MCF 10A (cell line): Measurements from ENCODE around the gene NCAM1. TPM values are rescaled to one million over a fixed set of nuclear protein-coding genes. Genes with fewer than 3 reads are reported as not detected.
A peak's percentile ranks its signal among the peaks of the same experiment; 100 is the strongest.

ENCODE experiments used
- BruUV-seq: library from RNA; stranded (reverse); fragments of 400-500 nt; replicated peaks from 2 replicates; lab custom pipeline; 2021; lab: Mats Ljungman, UMichigan
- CTCF ChIA-PET: fragments of 300-600 bp; sonication (Branson Sonifier 250); formaldehyde crosslinking; extraction: SDS; loops from one replicate; lab custom pipeline; 2021; ENCODE audit warnings: antibody characterized with exemption, inconsistent platforms; lab: Yijun Ruan, JAX
- POLR2A ChIA-PET: fragments of 300-600, 350-650 bp; sonication (Branson Sonifier 250); formaldehyde crosslinking; extraction: SDS; loops from one replicate; lab custom pipeline; 2020; ENCODE audit warnings: antibody characterized with exemption, inconsistent platforms; lab: Yijun Ruan, JAX
- DNase-seq: peaks from one replicate; pipeline ENCODE4 v3.0.0-alpha.2; 2018; ENCODE audit not compliant: unreplicated experiment
- H3K27ac Mint-ChIP-seq: one replicate; pipeline ENCODE4 v1.8.0; 2022; ENCODE audit warnings: mild to moderate bottlenecking, low read depth, mixed read lengths; ENCODE audit not compliant: unreplicated experiment
- H3K27me3 Mint-ChIP-seq: one replicate; pipeline ENCODE4 v1.8.0; 2022; ENCODE audit warnings: mixed read lengths; ENCODE audit not compliant: insufficient read depth, unreplicated experiment
- H3K36me3 Mint-ChIP-seq: one replicate; pipeline ENCODE4 v1.8.0; 2022; ENCODE audit warnings: mild to moderate bottlenecking, moderate library complexity, mixed read lengths; ENCODE audit not compliant: insufficient read depth, unreplicated experiment
- H3K4me1 Mint-ChIP-seq: one replicate; pipeline ENCODE4 v1.8.0; 2022; ENCODE audit warnings: mixed read lengths; ENCODE audit not compliant: insufficient read depth, unreplicated experiment
- H3K4me3 Mint-ChIP-seq: one replicate; pipeline ENCODE4 v1.8.0; 2022; ENCODE audit warnings: mild to moderate bottlenecking, moderate library complexity, mixed read lengths; ENCODE audit not compliant: unreplicated experiment
- H3K9me3 Mint-ChIP-seq: one replicate; pipeline ENCODE4 v1.8.0; 2022; ENCODE audit warnings: mixed read lengths; ENCODE audit not compliant: unreplicated experiment
- intact Hi-C: fragments of 100-400 bp; cut with micrococcal nuclease; formaldehyde crosslinking; loops from 2 replicates; pipeline ENCODE4 v1.14.1; 2022
- total RNA-seq: library from RNA; stranded (reverse); gene quantifications from 2 replicates; pipeline ENCODE4 v1.2.3, GENCODE V29; 2022
- TF ChIP-seq, protein P1 (sequence below): fragments of 200-600 bp; IDR thresholded peaks from one replicate; pipeline ENCODE4 v1.8.0; 2022; ENCODE audit warnings: antibody characterized with exemption, mild to moderate bottlenecking; ENCODE audit not compliant: unreplicated experiment

Gene NCAM1
- total RNA-seq, 1 experiment from 2014 or later, result 0.19 TPM

DNA sequence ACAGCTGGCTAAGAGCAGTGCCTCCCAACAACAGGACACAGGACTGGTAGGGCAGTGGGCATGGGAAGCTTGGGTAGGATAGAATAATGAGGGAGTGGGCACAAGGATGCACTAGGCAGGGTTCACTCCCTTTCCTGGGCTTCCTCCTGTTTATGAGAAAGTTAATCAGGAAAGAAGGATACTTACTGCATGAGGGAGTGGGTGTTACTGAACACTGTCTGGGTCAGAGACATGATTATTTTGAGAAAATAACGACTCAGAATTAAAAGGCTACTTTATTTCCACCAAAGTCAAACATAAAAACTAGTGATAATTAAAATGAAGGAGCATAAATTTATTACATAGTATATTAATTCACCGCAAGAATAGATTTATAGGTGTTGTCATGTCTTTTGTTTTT is 35.8 kb downstream of the NCAM1 start:
- no peaks in the 10 kb centered on the region for H3K4me1 Mint-ChIP-seq
- POLR2A ChIA-PET, result no interaction called here
- no peaks in the 10 kb centered on the region for H3K36me3 Mint-ChIP-seq
- DNase-seq, result no peak
- H3K4me3 Mint-ChIP-seq, result no peak overlapping the region
- no peak overlapping the region for H3K27ac Mint-ChIP-seq
- TF ChIP-seq, protein P1, sequence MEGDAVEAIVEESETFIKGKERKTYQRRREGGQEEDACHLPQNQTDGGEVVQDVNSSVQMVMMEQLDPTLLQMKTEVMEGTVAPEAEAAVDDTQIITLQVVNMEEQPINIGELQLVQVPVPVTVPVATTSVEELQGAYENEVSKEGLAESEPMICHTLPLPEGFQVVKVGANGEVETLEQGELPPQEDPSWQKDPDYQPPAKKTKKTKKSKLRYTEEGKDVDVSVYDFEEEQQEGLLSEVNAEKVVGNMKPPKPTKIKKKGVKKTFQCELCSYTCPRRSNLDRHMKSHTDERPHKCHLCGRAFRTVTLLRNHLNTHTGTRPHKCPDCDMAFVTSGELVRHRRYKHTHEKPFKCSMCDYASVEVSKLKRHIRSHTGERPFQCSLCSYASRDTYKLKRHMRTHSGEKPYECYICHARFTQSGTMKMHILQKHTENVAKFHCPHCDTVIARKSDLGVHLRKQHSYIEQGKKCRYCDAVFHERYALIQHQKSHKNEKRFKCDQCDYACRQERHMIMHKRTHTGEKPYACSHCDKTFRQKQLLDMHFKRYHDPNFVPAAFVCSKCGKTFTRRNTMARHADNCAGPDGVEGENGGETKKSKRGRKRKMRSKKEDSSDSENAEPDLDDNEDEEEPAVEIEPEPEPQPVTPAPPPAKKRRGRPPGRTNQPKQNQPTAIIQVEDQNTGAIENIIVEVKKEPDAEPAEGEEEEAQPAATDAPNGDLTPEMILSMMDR, result no peak
- intact Hi-C loops, result no loop called here
- BruUV-seq, result no TSS peak
- peaks cover 13% of the 10 kb centered on the region for H3K9me3 Mint-ChIP-seq
- H3K27me3 Mint-ChIP-seq, result no peaks in the 10 kb centered on the region
- CTCF ChIA-PET, result no interaction called here

DNA sequence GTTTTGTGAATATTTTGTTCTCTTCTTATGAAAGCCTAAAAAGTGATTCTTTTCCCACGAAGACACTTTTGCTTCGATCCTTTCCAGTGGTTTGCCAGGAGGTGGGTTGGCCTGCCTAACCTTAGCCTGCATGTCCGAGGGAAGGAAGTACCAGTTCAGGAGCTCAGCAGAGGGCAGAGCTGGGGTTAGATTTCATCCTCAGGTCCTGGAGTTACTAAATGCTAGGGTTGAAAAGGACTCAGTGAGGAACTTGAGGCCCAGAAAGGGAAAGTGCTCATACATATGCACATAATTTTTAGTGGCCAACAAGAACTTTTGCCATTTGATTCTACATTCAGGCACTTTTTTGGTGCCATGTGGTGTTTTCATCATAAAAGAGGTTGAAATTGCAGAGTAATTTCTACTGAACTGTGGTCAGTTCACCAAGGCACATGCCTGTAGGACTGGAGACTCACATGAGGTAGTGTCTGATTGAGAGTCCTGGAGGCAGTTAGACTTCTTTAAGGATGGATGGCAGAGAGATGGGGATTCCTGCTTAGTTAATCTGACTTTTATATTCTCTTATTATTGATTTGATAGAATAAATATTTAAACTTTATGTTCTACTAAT is 36.7 kb downstream of the NCAM1 start:
- ChIA-PET POLR2A (no interaction called here), CTCF (no interaction called here)
- H3K9me3 Mint-ChIP-seq, result peaks cover 13% of the 10 kb centered on the region
- H3K36me3 Mint-ChIP-seq, result no peaks in the 10 kb centered on the region
- no peaks in the 10 kb centered on the region for H3K4me1 Mint-ChIP-seq
- intact Hi-C loops, result no loop called here
- no TSS peak for BruUV-seq
- no peak overlapping the region for H3K27ac Mint-ChIP-seq
- H3K4me3 Mint-ChIP-seq, result no peak overlapping the region
- TF ChIP-seq, protein P1, result no peak
- no peak for DNase-seq
- H3K27me3 Mint-ChIP-seq, result no peaks in the 10 kb centered on the region

DNA sequence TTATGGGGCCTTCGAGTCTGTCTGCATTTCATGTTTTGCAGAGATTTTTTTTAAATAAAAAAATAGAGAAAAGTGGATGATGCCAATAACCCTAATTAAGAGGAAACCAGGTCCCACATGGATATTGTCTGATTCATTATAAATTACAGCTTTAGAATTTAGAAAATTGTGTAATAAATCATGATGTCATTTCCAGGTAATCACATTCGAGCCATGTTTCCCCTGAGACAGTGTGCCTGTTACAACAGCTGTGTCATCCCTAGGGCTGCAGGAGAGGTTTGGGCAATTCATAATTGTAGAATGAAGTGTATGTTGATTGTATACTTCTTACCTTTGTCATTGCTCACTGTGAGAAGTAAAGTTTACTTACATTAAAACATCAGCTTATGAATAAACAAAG is 38.3 kb downstream of the NCAM1 start:
- no peak overlapping the region for H3K4me3 Mint-ChIP-seq
- DNase-seq, result peak; percentile 42
- CTCF ChIA-PET, result interaction anchor here (1.5 kb wide), 1 partner anchor 11 kb away, joined by 4 read pairs; no protein-coding TSS in a partner anchor
- no peaks in the 10 kb centered on the region for H3K4me1 Mint-ChIP-seq
- POLR2A ChIA-PET, result interaction anchor here (0.7 to 2.1 kb wide), 4 partner anchors 9 to 34 kb away, joined by 3 to 6 read pairs (median 3); no protein-coding TSS in a partner anchor
- H3K36me3 Mint-ChIP-seq, result no peaks in the 10 kb centered on the region
- TF ChIP-seq, protein P1, result no peak
- peaks cover 3% of the 10 kb centered on the region for H3K9me3 Mint-ChIP-seq
- intact Hi-C loops, result no loop called here
- no peaks in the 10 kb centered on the region for H3K27me3 Mint-ChIP-seq
- H3K27ac Mint-ChIP-seq, result no peak overlapping the region
- no TSS peak for BruUV-seq

DNA sequence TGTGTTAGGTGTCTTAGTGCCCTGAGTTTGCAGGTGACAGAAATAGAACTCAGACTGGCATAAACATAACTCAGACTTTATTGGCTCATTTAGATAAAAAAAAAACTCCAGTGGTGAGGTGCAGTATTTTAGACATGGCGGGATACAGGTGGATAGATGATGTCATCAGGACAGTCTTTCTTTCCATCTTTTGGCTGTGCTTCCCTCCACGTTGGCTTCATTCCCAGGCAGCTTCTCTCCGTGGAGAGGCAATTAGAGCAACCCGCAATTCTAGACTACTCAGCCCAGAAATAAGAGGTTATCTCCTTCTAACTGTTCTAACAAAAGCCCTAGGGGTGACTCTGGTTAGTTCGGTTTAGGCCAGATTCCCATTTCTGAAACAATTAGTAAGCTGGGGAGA is 40.5 kb downstream of the NCAM1 start:
- H3K27me3 Mint-ChIP-seq, result no peaks in the 10 kb centered on the region
- H3K4me1 Mint-ChIP-seq, result no peaks in the 10 kb centered on the region
- CTCF ChIA-PET, result interaction anchor here (0.7 to 1.1 kb wide), 3 partner anchors 30 to 695 kb away, joined by 3 to 6 read pairs (median 4); no protein-coding TSS in a partner anchor

More for the DNA sequence above, 40.5 kb downstream of the NCAM1 start:
- Mint-ChIP-seq H3K27ac (no peak overlapping the region), H3K9me3 (no peaks in the 10 kb centered on the region), H3K36me3 (no peaks in the 10 kb centered on the region), H3K4me3 (no peak overlapping the region)
- TF ChIP-seq, protein P1, result no peak
- no peak for DNase-seq
- BruUV-seq, result no TSS peak
- POLR2A ChIA-PET, result interaction anchor here (0.6 kb wide), 1 partner anchor 382 kb away, joined by 3 read pairs; no protein-coding TSS in a partner anchor
- intact Hi-C loops, result no loop called here
